Activated CD4-positive, alpha-beta memory T cell treated with anti-CD3 and anti-CD28 coated beads for 36 hours (primary cell): Measurements from ENCODE around the gene CACNA1B. TPM values are rescaled to one million over a fixed set of nuclear protein-coding genes. Genes with fewer than 3 reads are reported as not detected.
"Not testable (repeated sequence)": the region's sequence is repeated elsewhere in the genome, so short reads cannot be mapped to it uniquely, and the experiment has no call there.

Experiments
- CTCF ChIA-PET: fragments of 350-600 bp; sonication (Branson Sonifier 250); formaldehyde crosslinking; loops from one replicate; lab custom pipeline; 2021; ENCODE audit warnings: antibody characterized with exemption, inconsistent platforms; lab: Charles Lee
- POLR2A ChIA-PET: fragments of 350-600 bp; sonication (Branson Sonifier 250); formaldehyde crosslinking; loops from one replicate; lab custom pipeline; 2021; ENCODE audit warnings: antibody characterized with exemption; lab: Charles Lee
- DNase-seq: peaks from one replicate; pipeline ENCODE4 v3.0.0-alpha.2; 2020
- H3K27ac Mint-ChIP-seq: one replicate; pipeline ENCODE4 v1.8.0; 2021; ENCODE audit warnings: mixed read lengths
- H3K27me3 Mint-ChIP-seq: one replicate; pipeline ENCODE4 v1.8.0; 2021; ENCODE audit warnings: mixed read lengths
- H3K36me3 Mint-ChIP-seq: one replicate; pipeline ENCODE4 v1.8.0; 2021; ENCODE audit warnings: mixed read lengths
- H3K4me1 Mint-ChIP-seq: one replicate; pipeline ENCODE4 v1.8.0; 2021; ENCODE audit warnings: low read depth, mixed read lengths
- H3K4me3 Mint-ChIP-seq: one replicate; pipeline ENCODE4 v1.8.0; 2021; ENCODE audit warnings: mild to moderate bottlenecking, mixed read lengths
- H3K9me3 Mint-ChIP-seq: one replicate; pipeline ENCODE4 v1.8.0; 2021; ENCODE audit warnings: mixed read lengths
- intact Hi-C: fragments of 100-400 bp; cut with micrococcal nuclease; formaldehyde crosslinking; loops from one replicate; pipeline ENCODE4 v1.15.1; 2023
- total RNA-seq, 2 experiments: library from RNA; stranded (reverse); gene quantifications; one replicate each; pipeline ENCODE4 v1.2.3, GENCODE V29; 2021

CACNA1B gene
- total RNA-seq, 2 experiments from 2014 or later, result 0.02 to 0.17 TPM

GRCh38 chr9:138101444-138102234, 224.1 kb downstream of the CACNA1B start:
- no peaks in the 10 kb centered on the region for H3K36me3 Mint-ChIP-seq
- ChIA-PET CTCF (interaction anchor here (0.7 kb wide), 1 partner anchor 356 kb away, joined by 3 read pairs; no protein-coding TSS in a partner anchor), POLR2A (no interaction called here)
- H3K27ac Mint-ChIP-seq, result no peak overlapping the region
- peaks cover under 1% of the 10 kb centered on the region for H3K27me3 Mint-ChIP-seq
- peak; percentile 3 for DNase-seq
- no peaks in the 10 kb centered on the region for H3K4me1 Mint-ChIP-seq
- H3K4me3 Mint-ChIP-seq, result no peak overlapping the region
- no peaks in the 10 kb centered on the region for H3K9me3 Mint-ChIP-seq
- intact Hi-C loops, result no loop called here

GRCh38 chr9:138102246-138103051, 224.9 kb downstream of the CACNA1B start:
- no peak overlapping the region for H3K27ac Mint-ChIP-seq
- intact Hi-C loops, result no loop called here
- no peak for DNase-seq
- no peak overlapping the region for H3K4me3 Mint-ChIP-seq
- ChIA-PET POLR2A (no interaction called here), CTCF (no interaction called here)
- no peaks in the 10 kb centered on the region for H3K4me1 Mint-ChIP-seq
- no peaks in the 10 kb centered on the region for H3K9me3 Mint-ChIP-seq
- no peaks in the 10 kb centered on the region for H3K36me3 Mint-ChIP-seq
- H3K27me3 Mint-ChIP-seq, result peaks cover 4% of the 10 kb centered on the region

GRCh38 chr9:138103111-138103848, 225.7 kb downstream of the CACNA1B start:
- H3K27ac Mint-ChIP-seq, result no peak overlapping the region
- intact Hi-C loops, result no loop called here
- H3K4me3 Mint-ChIP-seq, result no peak overlapping the region
- CTCF ChIA-PET, result no interaction called here
- POLR2A ChIA-PET, result no interaction called here
- H3K27me3 Mint-ChIP-seq, result peaks cover 4% of the 10 kb centered on the region
- no peak for DNase-seq
- H3K4me1 Mint-ChIP-seq, result no peaks in the 10 kb centered on the region
- H3K36me3 Mint-ChIP-seq, result no peaks in the 10 kb centered on the region
- no peaks in the 10 kb centered on the region for H3K9me3 Mint-ChIP-seq

GRCh38 chr9:138103849-138104206, 226.2 kb downstream of the CACNA1B start:
- Mint-ChIP-seq H3K36me3 (no peaks in the 10 kb centered on the region), H3K27ac (no peak overlapping the region), H3K4me1 (no peaks in the 10 kb centered on the region), H3K4me3 (no peak overlapping the region), H3K27me3 (peaks cover 4% of the 10 kb centered on the region), H3K9me3 (no peaks in the 10 kb centered on the region)
- no peak for DNase-seq
- CTCF ChIA-PET, result no interaction called here
- intact Hi-C loops, result no loop called here
- POLR2A ChIA-PET, result no interaction called here

- peaks cover 4% of the 10 kb centered on the region for H3K27me3 Mint-ChIP-seq
- no peak overlapping the region for H3K4me3 Mint-ChIP-seq
- no peak for DNase-seq
- H3K36me3 Mint-ChIP-seq, result no peaks in the 10 kb centered on the region
- CTCF ChIA-PET, result no interaction called here
- H3K9me3 Mint-ChIP-seq, result no peaks in the 10 kb centered on the region
- intact Hi-C loops, result no loop called here
- POLR2A ChIA-PET, result no interaction called here
- H3K4me1 Mint-ChIP-seq, result no peaks in the 10 kb centered on the region
- H3K27ac Mint-ChIP-seq, result no peak overlapping the region
These were observed 226.9 kb downstream of the CACNA1B start for GRCh38 chr9:138104251-138105122.

GRCh38 chr9:138105123-138105415, 227.5 kb downstream of the CACNA1B start:
- POLR2A ChIA-PET, result no interaction called here
- Mint-ChIP-seq H3K4me3 (no peak overlapping the region), H3K36me3 (no peaks in the 10 kb centered on the region), H3K4me1 (no peaks in the 10 kb centered on the region), H3K9me3 (no peaks in the 10 kb centered on the region), H3K27ac (no peak overlapping the region), H3K27me3 (peaks cover 4% of the 10 kb centered on the region)
- intact Hi-C loops, result no loop called here
- CTCF ChIA-PET, result no interaction called here
- DNase-seq, result no peak

- Mint-ChIP-seq H3K27ac (no peak overlapping the region), H3K4me1 (no peaks in the 10 kb centered on the region), H3K4me3 (no peak overlapping the region), H3K9me3 (no peaks in the 10 kb centered on the region), H3K36me3 (no peaks in the 10 kb centered on the region), H3K27me3 (peaks cover 4% of the 10 kb centered on the region)
- DNase-seq, result no peak
- POLR2A ChIA-PET, result no interaction called here
- intact Hi-C loops, result no loop called here
- CTCF ChIA-PET, result no interaction called here
These were observed 228.3 kb downstream of the CACNA1B start for GRCh38 chr9:138105561-138106505.

- H3K27ac Mint-ChIP-seq, intact Hi-C loops, H3K4me3 Mint-ChIP-seq, H3K4me1 Mint-ChIP-seq, H3K9me3 Mint-ChIP-seq, POLR2A ChIA-PET, DNase-seq, CTCF ChIA-PET, H3K36me3 Mint-ChIP-seq, H3K27me3 Mint-ChIP-seq: not testable (repeated sequence)
These were observed 229.5 kb downstream of the CACNA1B start for GRCh38 chr9:138107039-138107438.

- H3K27ac Mint-ChIP-seq, result no peak overlapping the region
- POLR2A ChIA-PET, result no interaction called here
- intact Hi-C loops, result no loop called here
- H3K36me3 Mint-ChIP-seq, result no peaks in the 10 kb centered on the region
- H3K9me3 Mint-ChIP-seq, result no peaks in the 10 kb centered on the region
- H3K4me1 Mint-ChIP-seq, result no peaks in the 10 kb centered on the region
- CTCF ChIA-PET, result no interaction called here
- no peak overlapping the region for H3K4me3 Mint-ChIP-seq
- no peak for DNase-seq
- H3K27me3 Mint-ChIP-seq, result peaks cover 4% of the 10 kb centered on the region
These were observed 234.0 kb downstream of the CACNA1B start for GRCh38 chr9:138111607-138112006.

- Mint-ChIP-seq H3K4me1 (no peaks in the 10 kb centered on the region), H3K27me3 (peaks cover 2% of the 10 kb centered on the region), H3K9me3 (no peaks in the 10 kb centered on the region), H3K27ac (no peak overlapping the region), H3K36me3 (no peaks in the 10 kb centered on the region), H3K4me3 (no peak overlapping the region)
- CTCF ChIA-PET, result no interaction called here
- POLR2A ChIA-PET, result no interaction called here
- intact Hi-C loops, result no loop called here
- no peak for DNase-seq
These were observed 234.6 kb downstream of the CACNA1B start for GRCh38 chr9:138112090-138112748.
